CD14-positive monocyte (primary cell): ENCODE data around the gene RDH12. TPM values are rescaled to one million over a fixed set of nuclear protein-coding genes. Genes with fewer than 3 reads are reported as not detected.

Experiments used
- DNase-seq, 3 donors: peaks; one replicate each; pipeline ENCODE4 v3.0.0-alpha.2; 2011 to 2022
- H2AFZ ChIP-seq: 2 replicates; pipeline ENCODE4 v1.6.0; 2012; ENCODE audit warnings: mild to moderate bottlenecking, low read depth, low read length, inconsistent platforms; ENCODE audit not compliant: insufficient read depth, poor library complexity, severe bottlenecking
- H3K27ac ChIP-seq, 2 donors: 1 replicate in 1 of 2; 2 replicates in 1 of 2; pipeline ENCODE4 v1.5.1; 2012 to 2013; ENCODE audit warnings: low read length in 2 of 2, control low read depth in 1 of 2, inconsistent platforms in 1 of 2, low read depth in 1 of 2, mild to moderate bottlenecking in 1 of 2
- H3K27me3 ChIP-seq, 2 donors: one replicate each; pipeline versions ENCODE4 v1.6.0 to v1.6.1; 2011 to 2013; ENCODE audit warnings: low read length in 2 of 2; ENCODE audit not compliant: control insufficient read depth in 2 of 2, insufficient read depth in 2 of 2
- H3K36me3 ChIP-seq, 2 donors: replicated peaks in 1 of 2; 1 replicate in 1 of 2; 2 replicates in 1 of 2; pipeline versions ENCODE4 v1.5.1 to v1.6.1; 2012 to 2013; ENCODE audit warnings: low read length in 2 of 2, control low read depth in 1 of 2, inconsistent platforms in 1 of 2, mild to moderate bottlenecking in 1 of 2; ENCODE audit not compliant: insufficient read depth in 2 of 2, control insufficient read depth in 1 of 2
- H3K4me1 ChIP-seq, 2 donors: 1 replicate in 1 of 2; 2 replicates in 1 of 2; pipeline versions ENCODE4 v1.5.1 to v1.6.1; 2012 to 2013; ENCODE audit warnings: low read length in 2 of 2, control low read depth in 1 of 2, inconsistent platforms in 1 of 2, mild to moderate bottlenecking in 1 of 2, moderate library complexity in 1 of 2; ENCODE audit not compliant: insufficient read depth in 2 of 2, control insufficient read depth in 1 of 2
- H3K4me2 ChIP-seq: replicated peaks from 2 replicates; pipeline ENCODE3; 2012; ENCODE audit warnings: low read length, moderate library complexity, mild to moderate bottlenecking; ENCODE audit not compliant: poor library complexity, severe bottlenecking; ENCODE audit errors: extremely low read depth
- H3K4me3 ChIP-seq, 3 experiments: fragments of 200-600 bp in 1 of 3; sonication (generic) in 1 of 3; replicated peaks in 1 of 3; 1 replicate in 2 of 3; 2 replicates in 1 of 3; pipeline ENCODE4 v1.5.1; 2011 to 2013; ENCODE audit warnings: low read length in 3 of 3, mild to moderate bottlenecking in 3 of 3, control low read depth in 2 of 3, low read depth in 2 of 3, inconsistent platforms in 1 of 3, moderate library complexity in 1 of 3
- H3K79me2 ChIP-seq: 2 replicates; pipeline ENCODE4 v1.6.0; 2012; ENCODE audit warnings: mild to moderate bottlenecking, control low read depth, inconsistent platforms, low read length, moderate library complexity; ENCODE audit not compliant: insufficient read depth
- H3K9ac ChIP-seq: 2 replicates; pipeline ENCODE4 v1.6.0; 2017; ENCODE audit warnings: low read length, mild to moderate bottlenecking; ENCODE audit not compliant: insufficient read depth, poor library complexity, severe bottlenecking
- H3K9me3 ChIP-seq, 2 donors: replicated peaks in 1 of 2; 1 replicate in 1 of 2; 2 replicates in 1 of 2; pipeline versions ENCODE4 v1.5.1 to v1.6.1; 2012 to 2013; ENCODE audit warnings: low read length in 2 of 2, control low read depth in 1 of 2; ENCODE audit not compliant: control insufficient read depth in 1 of 2, insufficient read depth in 1 of 2
- H4K20me1 ChIP-seq: 2 replicates; pipeline ENCODE4 v1.6.0; 2012; ENCODE audit warnings: mild to moderate bottlenecking, low read length, control low read depth, moderate library complexity; ENCODE audit not compliant: insufficient read depth
- H3K27ac Mint-ChIP-seq, 7 donors: one replicate each; pipeline ENCODE4 v1.8.0; 2020; ENCODE audit warnings: mild to moderate bottlenecking in 7 of 7, mixed read lengths in 7 of 7, moderate library complexity in 6 of 7, inconsistent platforms in 2 of 7
- H3K27me3 Mint-ChIP-seq, 3 donors: one replicate each; pipeline ENCODE4 v1.8.0; 2021 to 2022; ENCODE audit warnings: low read depth in 3 of 3, mild to moderate bottlenecking in 3 of 3, mixed read lengths in 3 of 3, moderate library complexity in 3 of 3, inconsistent platforms in 1 of 3
- H3K36me3 Mint-ChIP-seq, 2 donors: one replicate each; pipeline ENCODE4 v1.8.0; 2020; ENCODE audit warnings: mixed read lengths in 2 of 2, inconsistent platforms in 1 of 2, mild to moderate bottlenecking in 1 of 2
- H3K4me1 Mint-ChIP-seq: one replicate; pipeline ENCODE4 v1.8.0; 2020; ENCODE audit warnings: mild to moderate bottlenecking, mixed read lengths
- H3K4me3 Mint-ChIP-seq, 2 donors: one replicate each; pipeline ENCODE4 v1.8.0; 2020; ENCODE audit warnings: mild to moderate bottlenecking in 2 of 2, mixed read lengths in 2 of 2, moderate library complexity in 1 of 2
- H3K9me3 Mint-ChIP-seq, 7 donors: one replicate each; pipeline ENCODE4 v1.8.0; 2020 to 2022; ENCODE audit warnings: mixed read lengths in 7 of 7, mild to moderate bottlenecking in 6 of 7, moderate library complexity in 6 of 7, inconsistent platforms in 2 of 7
- CTCF ChIP-seq: fragments of 200-600 bp; IDR thresholded peaks from one replicate; pipeline ENCODE4 v1.8.0; 2022; ENCODE audit warnings: antibody characterized with exemption, mild to moderate bottlenecking
- WGBS: methylation state at CpG from one replicate; pipeline ENCODE4 v1.1.5; 2013; ENCODE audit warnings: missing lambda C conversion rate; ENCODE audit not compliant: insufficient coverage; 5-methylcytosine and 5-hydroxymethylcytosine counted together
- intact Hi-C, 2 donors: fragments of 100-400 bp; cut with micrococcal nuclease; formaldehyde crosslinking; loops; one replicate each; pipeline versions ENCODE4 v1.15.0 to v1.15.1; 2023
- polyA plus RNA-seq, 3 donors: library from polyadenylated mRNA; depleted of rRNA in 1 of 3; unstranded in 2 of 3; stranded (reverse) in 1 of 3; fragments of 300-500 nt in 2 of 3; fragments of >200 nt in 1 of 3; fragmentation: Illumina TruSeq in 2 of 3; gene quantifications; 1 replicate in 2 of 3; 2 replicates in 1 of 3; pipeline ENCODE4 v1.2.3, GENCODE V29; 2012 to 2021

Gene RDH12
- polyA plus RNA-seq, 3 donors = 0.17 TPM; not detected in 2

- intact Hi-C loops = no loop called here
- H3K4me1 ChIP-seq = no peaks in the 10 kb centered on the region
- H3K9me3 Mint-ChIP-seq = no peaks in the 10 kb centered on the region
- H3K4me3 ChIP-seq = no peak overlapping the region
- H3K27ac Mint-ChIP-seq = no peak overlapping the region
- no peaks in the 10 kb centered on the region for H3K27me3 ChIP-seq
- TF ChIP-seq CTCF = no peak
- peaks cover 72 to 92% of the 10 kb centered on the region in 2 donors for H3K36me3 ChIP-seq
- H3K4me1 Mint-ChIP-seq = no peaks in the 10 kb centered on the region
- H3K27ac ChIP-seq = no peak overlapping the region
- H4K20me1 ChIP-seq = no peaks in the 10 kb centered on the region
- H3K36me3 Mint-ChIP-seq = peaks cover 88 to 94% of the 10 kb centered on the region in 2 donors
- no peaks in the 10 kb centered on the region for H3K9me3 ChIP-seq
- no peak overlapping the region for H2AFZ ChIP-seq
- WGBS = no CpG with 5 or more reads among the region's 1 CpG
- H3K4me3 Mint-ChIP-seq = no peak overlapping the region
- H3K9ac ChIP-seq = no peak overlapping the region
- no peaks in the 10 kb centered on the region for H3K27me3 Mint-ChIP-seq
- no peak for DNase-seq
- H3K79me2 ChIP-seq = no peaks in the 10 kb centered on the region
- no peak overlapping the region for H3K4me2 ChIP-seq
Observed at GRCh38 chr14:67756496-67756895, 54.8 kb downstream of the RDH12 start.

DNA sequence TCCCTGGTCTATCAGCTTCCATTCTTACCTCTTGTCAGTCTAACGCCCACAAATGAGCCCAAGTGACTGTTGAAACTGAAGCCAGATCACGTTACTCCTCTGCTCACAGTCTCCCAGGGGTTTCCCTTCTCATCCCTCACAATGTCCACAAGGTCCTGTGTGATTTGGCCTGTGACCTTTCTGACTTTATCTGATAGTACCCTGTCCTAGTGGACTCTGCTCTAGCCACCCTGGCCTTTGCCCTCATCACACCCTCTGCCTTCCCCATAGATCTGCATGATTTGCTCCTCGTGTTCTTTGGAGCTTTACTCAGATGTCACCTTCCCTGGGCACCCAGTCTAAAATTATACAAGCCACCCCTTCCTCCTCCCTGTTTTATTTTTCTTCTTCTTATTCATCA is 55.5 kb downstream of the RDH12 start:
- Mint-ChIP-seq H3K36me3 (peaks cover 87 to 94% of the 10 kb centered on the region in 2 donors), H3K4me1 (no peaks in the 10 kb centered on the region), H3K27ac (peak overlapping the region in 2 of 7 donors; percentile 22 to 43), H3K4me3 (no peak overlapping the region), H3K9me3 (no peaks in the 10 kb centered on the region), H3K27me3 (no peaks in the 10 kb centered on the region)
- no peak overlapping the region for H3K27ac ChIP-seq
- H3K9me3 ChIP-seq = no peaks in the 10 kb centered on the region
- DNase-seq = no peak
- 86% methylated on average over 3 of the region's 3 CpGs for WGBS
- intact Hi-C loops = no loop called here
- TF ChIP-seq CTCF = no peak
- H3K4me2 ChIP-seq = no peak overlapping the region
- H4K20me1 ChIP-seq = no peaks in the 10 kb centered on the region
- H2AFZ ChIP-seq = no peak overlapping the region
- H3K79me2 ChIP-seq = no peaks in the 10 kb centered on the region
- no peaks in the 10 kb centered on the region for H3K27me3 ChIP-seq
- no peak overlapping the region for H3K9ac ChIP-seq
- peaks cover 73 to 91% of the 10 kb centered on the region in 2 donors for H3K36me3 ChIP-seq
- no peak overlapping the region for H3K4me3 ChIP-seq
- H3K4me1 ChIP-seq = no peaks in the 10 kb centered on the region
